Right lobe of liver (tissue), 4 donors: ENCODE results near the gene DNAJB1.

Experiments used
- CTCF ChIP-seq, 4 donors: fragments of 200-600 bp in 3 of 4; fragments of 450-650 bp in 1 of 4; IDR thresholded peaks; one replicate each; pipeline versions ENCODE4 v1.5.1 to v1.8.0; 2016 to 2022; ENCODE audit warnings: antibody characterized with exemption in 4 of 4, mild to moderate bottlenecking in 2 of 4
- POLR2A ChIP-seq: fragments of 450-650 bp; IDR thresholded peaks from one replicate; pipeline ENCODE4 v1.6.1; 2017; ENCODE audit warnings: antibody characterized with exemption, mild to moderate bottlenecking
- donor health status: DM: no; HTN: no; CAD: no.
- donor health status: DM: no; HTN: no; CAD: no.
- donor health status: DM: no; HTN: yes; CAD: no.

- TF ChIP-seq POLR2A (no peak), CTCF (IDR thresholded peaks at IDR 0.05) (no peak)
Observed at GRCh38 chr19:14544977-14545715, 26.9 kb upstream of the DNAJB1 start.
